ENCODE data around the gene AKAP8. TPM values are rescaled to one million over a fixed set of nuclear protein-coding genes. Genes with fewer than 3 reads are reported as not detected.

The AKAP8 gene
- polyA plus RNA-seq, 1 donor (not counting 4 experiments of a cell fraction or from before 2014, with no cell fraction given) = 18.1 TPM

- dilution Hi-C loops (cut with MboI; ENCODE audit: extremely low pct_ligation_motif_present, low sequenced_read_pairs) = no loop called here
- no peak overlapping the region for H3K27ac ChIP-seq (ENCODE audit: control insufficient read depth, insufficient read depth, low read length)
- H3K27me3 ChIP-seq (ENCODE audit: control insufficient read depth, extremely low read depth, insufficient read depth, low read length) = no peaks in the 10 kb centered on the region
- H3K79me2 ChIP-seq (ENCODE audit: control insufficient read depth, insufficient read depth, low read length) = peaks cover 54% of the 10 kb centered on the region
- no peaks in the 10 kb centered on the region for H3K9me1 ChIP-seq (ENCODE audit: control insufficient read depth, extremely low read depth, insufficient read depth, low read length)
- TF ChIP-seq EZH2 (IDR thresholded peaks at IDR 0.05; ENCODE audit: low read length) = no peak
- TF ChIP-seq CTCF (optimal IDR thresholded peaks at IDR 0.05 in 1 of 3, IDR thresholded peaks at IDR 0.05 in 1 of 3, conservative IDR thresholded peaks at IDR 0.05 in 1 of 3; ENCODE audit: extremely low read depth in 1 of 3, insufficient read depth in 2 of 3, low read length in 3 of 3) = no peak
- FAIRE-seq (no peak), DNase-seq (ENCODE audit: low read depth, low spot score) (no peak)
- no peak overlapping the region for H3K9ac ChIP-seq (ENCODE audit: control insufficient read depth, extremely low read depth, insufficient read depth, low read length)
- peaks cover 41 to 56% of the 10 kb centered on the region in 2 experiments for H3K36me3 ChIP-seq (ENCODE audit: control insufficient read depth in 2 of 2, extremely low read depth in 1 of 2, insufficient read depth in 2 of 2, low read length in 2 of 2)
- no peaks in the 10 kb centered on the region for H3K9me3 ChIP-seq (ENCODE audit: control insufficient read depth, low read depth, low read length)
- no peak overlapping the region for H2AFZ ChIP-seq (ENCODE audit: control insufficient read depth, low read length)
- H3K4me2 ChIP-seq (ENCODE audit: control insufficient read depth, extremely low read depth, insufficient read depth, low read depth, low read length) = no peak overlapping the region
- peaks cover 4% of the 10 kb centered on the region for H4K20me1 ChIP-seq (ENCODE audit: control insufficient read depth, extremely low read depth, insufficient read depth, low read length)
- H3K4me3 ChIP-seq (ENCODE audit: control insufficient read depth in 2 of 3, extremely low read depth in 1 of 3, insufficient read depth in 2 of 3, low read depth in 1 of 3, low read length in 3 of 3) = no peak overlapping the region
- H3K4me1 ChIP-seq (ENCODE audit: control insufficient read depth, extremely low read depth, insufficient read depth, low read length) = peaks cover 12% of the 10 kb centered on the region
Measured at GRCh38 chr19:15372891-15373301, 6.7 kb downstream of the AKAP8 start.

- H3K79me2 ChIP-seq (ENCODE audit: control insufficient read depth, insufficient read depth, low read length) = peaks cover 50% of the 10 kb centered on the region
- H3K9ac ChIP-seq (ENCODE audit: control insufficient read depth, extremely low read depth, insufficient read depth, low read length) = no peak overlapping the region
- no peaks in the 10 kb centered on the region for H3K27me3 ChIP-seq (ENCODE audit: control insufficient read depth, extremely low read depth, insufficient read depth, low read length)
- no peak overlapping the region for H3K4me2 ChIP-seq (ENCODE audit: control insufficient read depth, extremely low read depth, insufficient read depth, low read depth, low read length)
- peaks cover 45 to 60% of the 10 kb centered on the region in 2 experiments for H3K36me3 ChIP-seq (ENCODE audit: control insufficient read depth in 2 of 2, extremely low read depth in 1 of 2, insufficient read depth in 2 of 2, low read length in 2 of 2)
- peaks cover 9% of the 10 kb centered on the region for H3K4me1 ChIP-seq (ENCODE audit: control insufficient read depth, extremely low read depth, insufficient read depth, low read length)
- H4K20me1 ChIP-seq (ENCODE audit: control insufficient read depth, extremely low read depth, insufficient read depth, low read length) = peaks cover 4% of the 10 kb centered on the region
- no peak overlapping the region for H3K4me3 ChIP-seq (ENCODE audit: control insufficient read depth in 2 of 3, extremely low read depth in 1 of 3, insufficient read depth in 2 of 3, low read depth in 1 of 3, low read length in 3 of 3)
- no peak for DNase-seq (ENCODE audit: low read depth, low spot score)
- no peak overlapping the region for H2AFZ ChIP-seq (ENCODE audit: control insufficient read depth, low read length)
- H3K9me1 ChIP-seq (ENCODE audit: control insufficient read depth, extremely low read depth, insufficient read depth, low read length) = no peaks in the 10 kb centered on the region
- no peaks in the 10 kb centered on the region for H3K9me3 ChIP-seq (ENCODE audit: control insufficient read depth, low read depth, low read length)
- no peak overlapping the region for H3K27ac ChIP-seq (ENCODE audit: control insufficient read depth, insufficient read depth, low read length)
- no peak for FAIRE-seq
- dilution Hi-C loops (cut with MboI; ENCODE audit: extremely low pct_ligation_motif_present, low sequenced_read_pairs) = no loop called here
- no peak for TF ChIP-seq EZH2 (IDR thresholded peaks at IDR 0.05; ENCODE audit: low read length)
- TF ChIP-seq CTCF (optimal IDR thresholded peaks at IDR 0.05 in 1 of 3, IDR thresholded peaks at IDR 0.05 in 1 of 3, conservative IDR thresholded peaks at IDR 0.05 in 1 of 3; ENCODE audit: extremely low read depth in 1 of 3, insufficient read depth in 2 of 3, low read length in 3 of 3) = no peak
Measured at GRCh38 chr19:15372470-15372869, 7.1 kb downstream of the AKAP8 start.

All from keratinocyte (primary cell).